MM.1S (cell line): ENCODE data around the gene ZNF557.

ENCODE experiments used
- EZH2phosphoT487 ChIP-seq: fragments of 300-600 bp; sonication (generic); IDR thresholded peaks from 2 replicates; pipeline ENCODE4 v1.6.1; 2018; ENCODE audit warnings: antibody characterized with exemption, low read length
- TF ChIP-seq, protein P1 (sequence below): fragments of 300-600 bp; sonication (generic); IDR thresholded peaks from 2 replicates; pipeline ENCODE4 v1.5.1; 2016; ENCODE audit warnings: antibody characterized with exemption, low read length, mixed read lengths

DNA sequence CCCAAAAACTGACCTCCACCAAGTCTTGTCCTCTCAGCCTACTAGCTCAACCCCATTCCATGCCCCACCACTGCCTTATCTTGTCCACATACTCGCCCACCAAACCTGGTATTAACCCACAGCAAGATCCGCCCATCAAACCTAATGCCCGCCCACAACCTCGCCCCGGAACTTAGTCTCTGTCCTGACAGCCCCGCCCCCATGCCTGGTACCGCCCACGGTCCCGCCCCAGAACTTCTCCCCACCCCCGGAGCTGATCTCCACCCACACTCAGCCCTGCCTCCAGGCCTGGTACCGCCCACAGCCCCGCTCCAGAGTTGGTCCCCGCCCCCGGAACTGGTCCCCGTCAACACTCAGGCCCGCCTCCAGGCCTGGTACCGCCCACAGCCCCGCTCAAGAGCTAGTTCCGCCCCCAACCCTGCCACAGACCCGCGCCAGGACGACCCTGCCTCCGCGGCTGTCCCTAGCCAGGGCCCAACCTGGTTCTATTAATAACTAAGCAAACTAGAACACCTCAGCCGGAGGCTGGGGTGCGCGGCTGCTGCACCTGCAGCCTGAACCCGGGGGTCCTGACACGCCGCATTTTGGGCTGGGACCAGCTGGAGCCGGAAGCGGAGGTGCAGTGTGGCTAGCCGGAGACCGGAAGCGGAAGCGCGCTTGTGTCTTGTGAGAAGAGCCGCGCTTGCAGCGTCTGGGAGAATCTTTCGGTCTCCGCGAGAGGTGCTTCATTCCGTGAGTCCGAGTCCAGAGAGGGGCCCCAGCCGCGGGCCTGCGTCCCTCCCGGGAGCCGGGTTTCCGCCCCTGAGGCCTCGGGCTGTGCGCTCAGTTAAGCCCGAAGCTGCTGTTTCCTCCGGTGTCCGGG lies at the start of gene ZNF557:
- TF ChIP-seq, protein P1, sequence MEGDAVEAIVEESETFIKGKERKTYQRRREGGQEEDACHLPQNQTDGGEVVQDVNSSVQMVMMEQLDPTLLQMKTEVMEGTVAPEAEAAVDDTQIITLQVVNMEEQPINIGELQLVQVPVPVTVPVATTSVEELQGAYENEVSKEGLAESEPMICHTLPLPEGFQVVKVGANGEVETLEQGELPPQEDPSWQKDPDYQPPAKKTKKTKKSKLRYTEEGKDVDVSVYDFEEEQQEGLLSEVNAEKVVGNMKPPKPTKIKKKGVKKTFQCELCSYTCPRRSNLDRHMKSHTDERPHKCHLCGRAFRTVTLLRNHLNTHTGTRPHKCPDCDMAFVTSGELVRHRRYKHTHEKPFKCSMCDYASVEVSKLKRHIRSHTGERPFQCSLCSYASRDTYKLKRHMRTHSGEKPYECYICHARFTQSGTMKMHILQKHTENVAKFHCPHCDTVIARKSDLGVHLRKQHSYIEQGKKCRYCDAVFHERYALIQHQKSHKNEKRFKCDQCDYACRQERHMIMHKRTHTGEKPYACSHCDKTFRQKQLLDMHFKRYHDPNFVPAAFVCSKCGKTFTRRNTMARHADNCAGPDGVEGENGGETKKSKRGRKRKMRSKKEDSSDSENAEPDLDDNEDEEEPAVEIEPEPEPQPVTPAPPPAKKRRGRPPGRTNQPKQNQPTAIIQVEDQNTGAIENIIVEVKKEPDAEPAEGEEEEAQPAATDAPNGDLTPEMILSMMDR: no peak
- no peak for TF ChIP-seq EZH2phosphoT487
